HFFc6 (cell line): ENCODE data around the gene INSIG2. TPM values are rescaled to one million over a fixed set of nuclear protein-coding genes. Genes with fewer than 3 reads are reported as not detected.
A peak's percentile ranks its signal among the peaks of the same experiment; 100 is the strongest.
"Not testable (repeated sequence)": the region's sequence is repeated elsewhere in the genome, so short reads cannot be mapped to it uniquely, and the experiment has no call there.

Experiments used
- DNase-seq: peaks from one replicate; pipeline ENCODE4 v3.0.0-alpha.2; 2018
- H3K27ac Mint-ChIP-seq: 2 replicates; pipeline ENCODE4 v1.8.0; 2020; ENCODE audit warnings: mild to moderate bottlenecking, mixed read lengths
- H3K27me3 Mint-ChIP-seq: 2 replicates; pipeline ENCODE4 v1.8.0; 2021; ENCODE audit warnings: mild to moderate bottlenecking, moderate library complexity, mixed read lengths; ENCODE audit not compliant: insufficient read depth
- H3K36me3 Mint-ChIP-seq: 2 replicates; pipeline ENCODE4 v1.8.0; 2021; ENCODE audit warnings: low read depth, mixed read lengths
- H3K4me1 Mint-ChIP-seq: 2 replicates; pipeline ENCODE4 v1.8.0; 2020; ENCODE audit warnings: low read depth, mixed read lengths
- H3K4me3 Mint-ChIP-seq: 2 replicates; pipeline ENCODE4 v1.8.0; 2020; ENCODE audit warnings: mild to moderate bottlenecking, moderate library complexity, mixed read lengths
- H3K9me3 Mint-ChIP-seq: 2 replicates; pipeline ENCODE4 v1.8.0; 2020; ENCODE audit warnings: mild to moderate bottlenecking, mixed read lengths
- CTCF ChIP-seq: fragments of 200-600 bp; sonication (generic); IDR thresholded peaks from 2 replicates; pipeline ENCODE4 v1.5.0; 2021; ENCODE audit warnings: antibody characterized with exemption, mild to moderate bottlenecking
- total RNA-seq, 6 experiments: library from RNA; stranded (reverse); fragmentation: NEBNext Ultra II Directional; extraction: Animal tissue kit (Norgen Biotek cat#: 25700); gene quantifications; 2 replicates in 1 of 6; 3 replicates in 5 of 6; pipeline ENCODE4 v1.2.3, GENCODE V29; 2021

Gene INSIG2
- total RNA-seq, 6 experiments from 2014 or later, result 9.6 to 12.2 (median 10.1) TPM

DNA sequence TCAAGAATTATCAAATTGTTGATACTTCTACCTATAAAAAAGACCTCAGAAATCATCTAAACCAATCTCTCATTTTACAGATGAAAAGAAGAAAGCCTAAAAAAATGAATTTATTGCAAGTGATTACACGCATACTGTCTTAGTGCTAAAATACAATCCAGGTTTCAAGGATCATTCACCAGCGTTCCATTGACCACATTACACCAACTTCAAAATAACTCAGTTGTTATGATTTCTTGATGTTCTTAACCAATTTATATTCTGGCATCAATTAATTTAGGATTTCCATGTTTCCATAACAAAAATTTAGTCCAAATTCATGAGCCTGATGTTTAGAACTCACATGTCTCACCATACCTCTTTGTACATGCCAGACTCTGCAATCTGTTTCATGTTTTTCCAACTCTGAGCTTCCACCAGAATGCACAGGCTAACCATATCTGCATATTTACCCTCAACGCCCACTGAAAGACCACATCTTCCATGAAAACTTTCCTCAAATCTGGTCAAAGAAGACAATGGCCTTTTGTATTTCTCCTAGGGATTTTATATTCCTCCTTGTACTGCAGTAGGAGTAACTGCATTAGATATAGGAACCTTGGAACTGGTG is 2.1 kb upstream of the INSIG2 start:
- TF ChIP-seq CTCF, result no peak
- DNase-seq, result no peak
- Mint-ChIP-seq H3K4me3 (no peak overlapping the region), H3K9me3 (no peaks in the 10 kb centered on the region), H3K36me3 (no peaks in the 10 kb centered on the region), H3K27ac (no peak overlapping the region), H3K4me1 (peaks cover 6% of the 10 kb centered on the region; the same call in 1 of the 2 replicates), H3K27me3 (peaks cover 15% of the 10 kb centered on the region)

DNA sequence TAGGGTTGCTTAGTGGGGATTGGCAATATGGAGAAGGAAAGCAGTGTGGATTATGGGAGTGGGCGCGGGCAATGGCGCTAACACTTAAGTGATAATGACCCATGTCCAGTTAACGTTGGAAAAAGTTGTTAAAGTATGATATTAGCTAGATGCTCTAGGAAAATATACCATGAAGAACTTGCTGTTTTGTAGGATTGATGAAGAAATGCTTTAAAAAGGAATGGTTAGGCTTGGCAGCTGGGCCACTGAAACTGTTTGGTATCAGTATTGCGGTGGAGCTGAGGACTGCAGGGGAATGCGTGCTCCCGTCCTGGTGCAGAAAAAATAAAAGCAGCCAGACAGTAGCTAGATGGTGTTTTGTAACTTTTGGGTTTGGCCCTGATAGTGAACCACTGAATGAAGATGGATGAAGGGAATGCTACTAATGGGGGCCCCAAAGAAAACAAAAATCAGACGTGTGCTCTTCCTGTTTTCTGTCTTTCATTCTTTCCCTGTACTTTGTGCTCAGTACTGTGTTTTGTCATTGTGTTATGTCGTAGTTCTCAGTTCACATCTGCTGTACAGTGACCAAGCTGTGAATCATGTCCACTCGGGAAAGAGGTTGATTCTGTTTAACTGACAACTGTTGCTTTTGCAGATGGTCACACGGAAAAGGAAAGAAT is 999 bp downstream of the INSIG2 start:
- DNase-seq, result peak; percentile 22

GRCh38 chr2:118090387-118091139 is 2.3 kb downstream of the INSIG2 start:
- H3K9me3 Mint-ChIP-seq, result no peaks in the 10 kb centered on the region

More for the DNA sequence above, 999 bp downstream of the INSIG2 start:
- no peak overlapping the region for H3K27ac Mint-ChIP-seq
- TF ChIP-seq CTCF, result peak; percentile 39
- peaks cover 6% of the 10 kb centered on the region; the same call in 1 of the 2 replicates for H3K4me1 Mint-ChIP-seq
- no peaks in the 10 kb centered on the region for H3K36me3 Mint-ChIP-seq
- peak overlapping the region; percentile 93 for H3K4me3 Mint-ChIP-seq
- no peaks in the 10 kb centered on the region for H3K9me3 Mint-ChIP-seq
- peaks cover 2% of the 10 kb centered on the region for H3K27me3 Mint-ChIP-seq

DNA sequence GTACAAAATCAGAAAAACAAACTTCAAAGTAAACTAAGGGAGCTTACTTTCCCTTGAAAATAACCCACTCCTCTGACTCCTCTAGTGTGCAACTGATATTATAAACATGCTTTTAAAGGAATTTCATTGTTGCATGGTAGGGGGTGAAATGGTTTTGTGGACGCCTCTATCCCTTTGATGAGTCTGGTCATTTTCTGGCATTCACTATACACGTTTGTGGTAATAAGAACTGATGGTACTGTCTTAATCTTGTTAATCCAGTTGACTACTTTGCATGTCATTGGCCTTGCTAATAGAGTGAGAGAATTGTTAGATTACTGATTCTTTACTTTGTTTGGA is 2.8 kb downstream of the INSIG2 start:
- Mint-ChIP-seq H3K36me3 (no peaks in the 10 kb centered on the region), H3K27me3 (no peaks in the 10 kb centered on the region), H3K27ac (no peak overlapping the region), H3K4me1 (peaks cover 6% of the 10 kb centered on the region; the same call in 1 of the 2 replicates), H3K4me3 (no peak overlapping the region), H3K9me3 (no peaks in the 10 kb centered on the region)
- no peak for DNase-seq
- TF ChIP-seq CTCF, result no peak

More at GRCh38 chr2:118090387-118091139, 2.3 kb downstream of the INSIG2 start:
- no peaks in the 10 kb centered on the region for H3K27me3 Mint-ChIP-seq
- no peak for DNase-seq
- no peak overlapping the region for H3K4me3 Mint-ChIP-seq
- no peak overlapping the region for H3K27ac Mint-ChIP-seq
- H3K4me1 Mint-ChIP-seq, result peaks cover 6% of the 10 kb centered on the region; the same call in 1 of the 2 replicates
- H3K36me3 Mint-ChIP-seq, result no peaks in the 10 kb centered on the region
- TF ChIP-seq CTCF, result no peak

DNA sequence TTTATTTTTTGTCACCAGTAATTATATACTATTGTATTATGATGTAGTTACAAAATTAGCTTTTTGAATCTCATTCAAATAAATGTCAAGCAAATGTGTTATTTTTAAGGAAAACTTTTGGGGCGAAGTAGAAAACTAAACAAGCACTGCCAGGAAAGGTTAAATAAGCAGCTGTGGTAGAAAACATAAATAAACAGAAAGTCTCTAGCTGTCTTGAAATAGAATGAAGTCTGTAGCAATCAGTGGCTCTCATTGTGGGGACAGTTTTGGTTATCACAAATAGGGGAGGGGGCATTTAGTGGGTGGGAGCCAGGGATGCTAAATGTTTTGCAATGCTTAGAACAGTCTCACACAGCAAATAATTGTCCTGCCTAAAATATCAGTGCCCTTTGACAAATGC is 3.4 kb downstream of the INSIG2 start:
- no peaks in the 10 kb centered on the region for H3K9me3 Mint-ChIP-seq
- no peaks in the 10 kb centered on the region for H3K36me3 Mint-ChIP-seq
- H3K27me3 Mint-ChIP-seq, result no peaks in the 10 kb centered on the region
- H3K27ac Mint-ChIP-seq, result no peak overlapping the region
- no peak overlapping the region for H3K4me3 Mint-ChIP-seq
- no peak for TF ChIP-seq CTCF
- DNase-seq, result no peak
- peaks cover 6% of the 10 kb centered on the region; the same call in 1 of the 2 replicates for H3K4me1 Mint-ChIP-seq

- not testable (repeated sequence) for H3K27me3 Mint-ChIP-seq, H3K36me3 Mint-ChIP-seq, H3K4me1 Mint-ChIP-seq, DNase-seq, H3K9me3 Mint-ChIP-seq, H3K4me3 Mint-ChIP-seq, H3K27ac Mint-ChIP-seq
These were observed 5.8 kb downstream of the INSIG2 start for GRCh38 chr2:118094102-118094501.
